GM13976 (cell line): ENCODE measurements around the gene VEGFB.
"Not testable (repeated sequence)": the region's sequence is repeated elsewhere in the genome, so short reads cannot be mapped to it uniquely, and the experiment has no call there.

Experiments used
- DNase-seq: peaks from one replicate; pipeline ENCODE4 v3.0.0; 2012; ENCODE audit warnings: low spot score
- CTCF ChIP-seq: IDR thresholded peaks from 2 replicates; pipeline ENCODE4 v1.5.1; 2012; ENCODE audit warnings: borderline replicate concordance, mild to moderate bottlenecking; ENCODE audit not compliant: insufficient read depth; ENCODE audit errors: extremely low read depth, missing control alignments, control extremely low read depth
- in situ Hi-C: fragments of 300-500 bp; cut with MboI; formaldehyde crosslinking; loops from one replicate; pipeline ENCODE4 v1.12.0; 2022; ENCODE audit warnings: low sequenced_read_pairs, mixed read lengths, inconsistent platforms; ENCODE audit not compliant: unreplicated experiment

VEGFB gene

GRCh38 chr11:64243236-64243854 is 9.0 kb downstream of the VEGFB start:
- no peak for TF ChIP-seq CTCF
- in situ Hi-C loops, result no loop called here
- DNase-seq, result no peak

GRCh38 chr11:64244107-64244506 is 9.7 kb downstream of the VEGFB start:
- DNase-seq, result no peak
- in situ Hi-C loops, result no loop called here
- no peak for TF ChIP-seq CTCF

- TF ChIP-seq CTCF, result no peak
- no peak for DNase-seq
- in situ Hi-C loops, result no loop called here
These were observed 10.6 kb downstream of the VEGFB start for GRCh38 chr11:64244966-64245365.

GRCh38 chr11:64245401-64245796 is 11.0 kb downstream of the VEGFB start:
- DNase-seq, result no peak
- in situ Hi-C loops, result no loop called here
- no peak for TF ChIP-seq CTCF

GRCh38 chr11:64245797-64246620 is 11.6 kb downstream of the VEGFB start:
- in situ Hi-C loops, result no loop called here
- peak; percentile 56 for DNase-seq
- no peak for TF ChIP-seq CTCF

GRCh38 chr11:64246621-64246870 is 12.2 kb downstream of the VEGFB start:
- DNase-seq, in situ Hi-C loops: not testable (repeated sequence)

- in situ Hi-C loops, result no loop called here
- TF ChIP-seq CTCF, result no peak
- peak; percentile 90 for DNase-seq
These were observed 12.7 kb downstream of the VEGFB start, which contains the start of gene PPP1R14B for GRCh38 chr11:64246871-64247728. TSS of gene PPP1R14B (minus strand) at chr11:64246943. CDS start at chr11:64246673, 270 bp downstream.
